A673 (cell line): ENCODE data around the gene USO1. TPM values are rescaled to one million over a fixed set of nuclear protein-coding genes. Genes with fewer than 3 reads are reported as not detected.

Source experiments
- BruUV-seq: library from RNA; stranded (reverse); fragments of 400-500 nt; replicated peaks from 2 replicates; lab custom pipeline; 2021; lab: Mats Ljungman, UMichigan
- CTCF ChIA-PET: fragments of 300-600 bp; sonication (Branson Sonifier 250); formaldehyde crosslinking; loops from one replicate; lab custom pipeline; 2022; ENCODE audit warnings: antibody characterized with exemption; lab: Charles Lee
- POLR2A ChIA-PET: fragments of 300-600 bp; sonication (Branson Sonifier 250); formaldehyde crosslinking; loops from one replicate; lab custom pipeline; 2022; ENCODE audit warnings: antibody characterized with exemption; ENCODE audit not compliant: low non-redundant PET; lab: Charles Lee
- DNase-seq: peaks from one replicate; pipeline ENCODE4 v3.0.0-alpha.2; 2015; ENCODE audit warnings: low spot score
- H3K27ac ChIP-seq: fragments of 200-600 bp; sonication (generic); 2 replicates; pipeline ENCODE4 v1.5.1; 2016; ENCODE audit warnings: mixed run types, low read depth, mild to moderate bottlenecking, mixed read lengths, antibody characterized with exemption, low read length; ENCODE audit not compliant: poor library complexity, severe bottlenecking
- H3K27me3 ChIP-seq: fragments of 200-600 bp; sonication (generic); replicated peaks from 2 replicates; pipeline ENCODE4 v1.6.1; 2017; ENCODE audit warnings: mixed run types, low read depth, mild to moderate bottlenecking, mixed read lengths, antibody characterized with exemption, low read length; ENCODE audit not compliant: insufficient read depth, poor library complexity
- H3K36me3 ChIP-seq: fragments of 200-600 bp; sonication (generic); 2 replicates; pipeline ENCODE4 v1.6.1; 2016; ENCODE audit warnings: mixed run types, mild to moderate bottlenecking, mixed read lengths, antibody characterized with exemption, low read length; ENCODE audit not compliant: insufficient read depth, poor library complexity, severe bottlenecking
- H3K4me1 ChIP-seq: fragments of 200-600 bp; sonication (generic); 2 replicates; pipeline ENCODE4 v1.6.1; 2017; ENCODE audit warnings: mixed run types, mild to moderate bottlenecking, mixed read lengths, antibody characterized with exemption, low read length; ENCODE audit not compliant: insufficient read depth, poor library complexity, severe bottlenecking
- H3K4me3 ChIP-seq: fragments of 200-600 bp; sonication (generic); 2 replicates; pipeline ENCODE4 v1.5.1; 2016; ENCODE audit warnings: low read depth, mixed run types, mild to moderate bottlenecking, mixed read lengths, low read length; ENCODE audit not compliant: poor library complexity, severe bottlenecking
- H3K9me3 ChIP-seq: fragments of 200-600 bp; sonication (generic); 2 replicates; pipeline ENCODE4 v1.6.1; 2016; ENCODE audit warnings: mixed run types, low read depth, mild to moderate bottlenecking, mixed read lengths, antibody characterized with exemption, low read length; ENCODE audit not compliant: poor library complexity, severe bottlenecking
- CTCF ChIP-seq: fragments of 300-800, 200-600 bp; sonication (generic); conservative IDR thresholded peaks from 2 replicates; pipeline ENCODE4 v1.5.1; 2017; ENCODE audit warnings: low read depth, mild to moderate bottlenecking, antibody characterized with exemption, low read length, moderate library complexity, mixed read lengths
- EZH2 ChIP-seq: fragments of 200-600 bp; sonication (generic); IDR thresholded peaks from 2 replicates; pipeline ENCODE4 v1.6.1; 2017; ENCODE audit warnings: borderline replicate concordance, low read depth, mild to moderate bottlenecking, mixed read lengths, antibody characterized with exemption, low read length; ENCODE audit not compliant: poor library complexity, severe bottlenecking
- intact Hi-C: fragments of 100-400 bp; cut with micrococcal nuclease; formaldehyde crosslinking; loops from one replicate; pipeline ENCODE4 v1.10.0; 2022; ENCODE audit not compliant: unreplicated experiment
- total RNA-seq: library from RNA; stranded (reverse); gene quantifications from 2 replicates; pipeline ENCODE4 v1.2.3, GENCODE V29; 2021

Gene USO1
- total RNA-seq, 1 experiment from 2014 or later = 35.6 TPM

- intact Hi-C loops = no loop called here
- no TSS peak for BruUV-seq
- no peaks in the 10 kb centered on the region for H3K9me3 ChIP-seq
- no peak overlapping the region for H3K27ac ChIP-seq
- DNase-seq = no peak
- no peaks in the 10 kb centered on the region for H3K27me3 ChIP-seq
- ChIA-PET POLR2A (no interaction called here), CTCF (no interaction called here)
- H3K4me3 ChIP-seq = no peak overlapping the region
- no peaks in the 10 kb centered on the region for H3K4me1 ChIP-seq
- H3K36me3 ChIP-seq = no peaks in the 10 kb centered on the region
- no peak for TF ChIP-seq EZH2
- TF ChIP-seq CTCF = no peak
These were observed 134.3 kb downstream of the USO1 start for GRCh38 chr4:75858721-75859120.

DNA sequence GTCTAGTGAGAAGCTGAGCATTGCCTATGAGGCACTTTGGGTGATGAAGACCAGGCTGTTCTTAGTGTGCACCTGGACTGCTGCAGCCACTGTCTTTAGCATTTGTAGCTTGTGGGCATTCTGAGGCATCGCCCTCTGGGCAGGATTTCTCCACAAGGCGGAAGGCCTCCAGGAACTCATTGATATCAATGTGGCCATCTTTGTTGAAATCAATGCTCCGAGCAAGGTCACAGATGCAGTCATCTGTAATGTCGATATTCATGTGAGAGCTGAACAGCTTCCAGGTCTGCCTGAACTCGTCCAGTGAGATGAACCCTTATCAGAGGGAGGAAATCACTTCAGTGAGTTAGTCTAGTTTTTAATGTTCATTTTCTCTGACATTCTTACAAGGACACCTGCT, 136.2 kb downstream of the USO1 start:
- H3K27ac ChIP-seq = no peak overlapping the region
- H3K4me3 ChIP-seq = no peak overlapping the region
- no peaks in the 10 kb centered on the region for H3K9me3 ChIP-seq
- H3K4me1 ChIP-seq = no peaks in the 10 kb centered on the region
- CTCF ChIA-PET = no interaction called here
- no peaks in the 10 kb centered on the region for H3K27me3 ChIP-seq
- POLR2A ChIA-PET = no interaction called here
- intact Hi-C loops = no loop called here
- no TSS peak for BruUV-seq
- no peak for DNase-seq
- no peaks in the 10 kb centered on the region for H3K36me3 ChIP-seq
- no peak for TF ChIP-seq EZH2
- no peak for TF ChIP-seq CTCF

Other genes with a start within 250 kb of the USO1 start
- 24.2 and 36.0 TPM in 2 replicates for gene RCHY1, start 210.2 kb upstream of the USO1 start, total RNA-seq
- gene THAP6, start 210.1 kb upstream of the USO1 start, total RNA-seq = 11.4 and 13.7 TPM in 2 replicates
- not detected in 2 replicates for gene ODAPH, start 168.5 kb upstream of the USO1 start, total RNA-seq
- 1.5 and 1.6 TPM in 2 replicates for gene CDKL2, start 94.0 kb upstream of the USO1 start, total RNA-seq
- gene G3BP2, start 51.2 kb upstream of the USO1 start, total RNA-seq = 104 and 124 TPM in 2 replicates
- gene PPEF2, start 177.9 kb downstream of the USO1 start, total RNA-seq = not detected in 2 replicates
- gene NAAA, start 216.4 kb downstream of the USO1 start, total RNA-seq = 4.7 and 5.3 TPM in 2 replicates